Suppressor macrophage treated with lipopolysaccharide for 4 hours (primary cell): Measurements from ENCODE around the gene GRHPR.

ENCODE experiments used
- DNase-seq: peaks from one replicate; pipeline ENCODE4 v3.0.0-alpha.2; 2020

Gene GRHPR

GRCh38 chr9:37399336-37399735, 23.2 kb upstream of the GRHPR start:
- no peak for DNase-seq

- DNase-seq = no peak
Observed at GRCh38 chr9:37404590-37404989, 17.9 kb upstream of the GRHPR start.

- no peak for DNase-seq
Observed at GRCh38 chr9:37405350-37405749, 17.1 kb upstream of the GRHPR start.

GRCh38 chr9:37405764-37406380, 16.6 kb upstream of the GRHPR start:
- no peak for DNase-seq

GRCh38 chr9:37406603-37407401, 15.7 kb upstream of the GRHPR start:
- DNase-seq = no peak

GRCh38 chr9:37407468-37407867, 15.0 kb upstream of the GRHPR start:
- no peak for DNase-seq

- no peak for DNase-seq
Observed at GRCh38 chr9:37408933-37409710, 13.4 kb upstream of the GRHPR start.

GRCh38 chr9:37410354-37410861, 12.1 kb upstream of the GRHPR start:
- no peak for DNase-seq

- DNase-seq = no peak
Observed at GRCh38 chr9:37410969-37411785, 11.3 kb upstream of the GRHPR start.

GRCh38 chr9:37412431-37413151, 9.9 kb upstream of the GRHPR start:
- no peak for DNase-seq

- no peak for DNase-seq
Observed at GRCh38 chr9:37413311-37413710, 9.2 kb upstream of the GRHPR start.

GRCh38 chr9:37414503-37414943, 8.0 kb upstream of the GRHPR start:
- DNase-seq = no peak

GRCh38 chr9:37415011-37415719, 7.3 kb upstream of the GRHPR start:
- DNase-seq = peak; percentile 80

GRCh38 chr9:37417252-37417803, 5.2 kb upstream of the GRHPR start:
- DNase-seq = no peak

GRCh38 chr9:37417857-37418618, 4.5 kb upstream of the GRHPR start:
- no peak for DNase-seq

- DNase-seq = no peak
Observed at GRCh38 chr9:37419204-37419603, 3.3 kb upstream of the GRHPR start.

GRCh38 chr9:37420271-37421215, 2.0 kb upstream of the GRHPR start:
- DNase-seq = no peak

GRCh38 chr9:37421914-37422288, 595 bp upstream of the GRHPR start:
- DNase-seq = no peak

- no peak for DNase-seq
Observed at GRCh38 chr9:37423508-37423907, 1.0 kb downstream of the GRHPR start.
